ENCODE measurements around the gene CELF3.

DNA sequence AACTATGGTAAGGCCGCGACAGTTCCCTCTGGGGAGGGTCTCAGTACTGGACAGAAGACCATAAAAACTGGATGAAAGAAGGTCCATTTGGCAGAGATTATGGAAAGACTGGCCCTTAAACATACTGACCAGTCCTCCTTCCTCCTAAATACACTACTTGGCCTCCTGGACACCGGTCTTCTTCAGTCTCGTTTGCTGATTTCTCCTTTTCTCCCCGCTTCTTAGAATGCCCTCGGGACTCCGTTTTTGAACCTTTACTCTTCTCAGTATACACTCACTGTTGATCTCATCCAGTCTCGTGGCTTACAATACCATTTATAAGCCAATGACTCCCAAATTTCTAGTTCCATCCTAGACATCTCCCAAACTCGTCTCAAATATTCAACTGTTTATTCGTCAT is 47.4 kb upstream of the CELF3 start:
- no peak for TF ChIP-seq POLR2AphosphoS5 (IDR thresholded peaks at IDR 0.05)
- TF ChIP-seq, protein P1, sequence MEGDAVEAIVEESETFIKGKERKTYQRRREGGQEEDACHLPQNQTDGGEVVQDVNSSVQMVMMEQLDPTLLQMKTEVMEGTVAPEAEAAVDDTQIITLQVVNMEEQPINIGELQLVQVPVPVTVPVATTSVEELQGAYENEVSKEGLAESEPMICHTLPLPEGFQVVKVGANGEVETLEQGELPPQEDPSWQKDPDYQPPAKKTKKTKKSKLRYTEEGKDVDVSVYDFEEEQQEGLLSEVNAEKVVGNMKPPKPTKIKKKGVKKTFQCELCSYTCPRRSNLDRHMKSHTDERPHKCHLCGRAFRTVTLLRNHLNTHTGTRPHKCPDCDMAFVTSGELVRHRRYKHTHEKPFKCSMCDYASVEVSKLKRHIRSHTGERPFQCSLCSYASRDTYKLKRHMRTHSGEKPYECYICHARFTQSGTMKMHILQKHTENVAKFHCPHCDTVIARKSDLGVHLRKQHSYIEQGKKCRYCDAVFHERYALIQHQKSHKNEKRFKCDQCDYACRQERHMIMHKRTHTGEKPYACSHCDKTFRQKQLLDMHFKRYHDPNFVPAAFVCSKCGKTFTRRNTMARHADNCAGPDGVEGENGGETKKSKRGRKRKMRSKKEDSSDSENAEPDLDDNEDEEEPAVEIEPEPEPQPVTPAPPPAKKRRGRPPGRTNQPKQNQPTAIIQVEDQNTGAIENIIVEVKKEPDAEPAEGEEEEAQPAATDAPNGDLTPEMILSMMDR (IDR thresholded peaks at IDR 0.05; ENCODE audit: poor library complexity, severe bottlenecking) = no peak
- no peak for TF ChIP-seq RAD21 (conservative IDR thresholded peaks at IDR 0.05)
- TF ChIP-seq EZH2 (IDR thresholded peaks at IDR 0.05; ENCODE audit: borderline replicate concordance, insufficient read depth, low read length, poor library complexity, severe bottlenecking) = no peak
- TF ChIP-seq TAF1 (IDR thresholded peaks at IDR 0.05; ENCODE audit: low read depth) = no peak
- no peak for TF ChIP-seq MXI1 (conservative IDR thresholded peaks at IDR 0.05; ENCODE audit: poor library complexity, severe bottlenecking)
- TF ChIP-seq, protein P2, sequence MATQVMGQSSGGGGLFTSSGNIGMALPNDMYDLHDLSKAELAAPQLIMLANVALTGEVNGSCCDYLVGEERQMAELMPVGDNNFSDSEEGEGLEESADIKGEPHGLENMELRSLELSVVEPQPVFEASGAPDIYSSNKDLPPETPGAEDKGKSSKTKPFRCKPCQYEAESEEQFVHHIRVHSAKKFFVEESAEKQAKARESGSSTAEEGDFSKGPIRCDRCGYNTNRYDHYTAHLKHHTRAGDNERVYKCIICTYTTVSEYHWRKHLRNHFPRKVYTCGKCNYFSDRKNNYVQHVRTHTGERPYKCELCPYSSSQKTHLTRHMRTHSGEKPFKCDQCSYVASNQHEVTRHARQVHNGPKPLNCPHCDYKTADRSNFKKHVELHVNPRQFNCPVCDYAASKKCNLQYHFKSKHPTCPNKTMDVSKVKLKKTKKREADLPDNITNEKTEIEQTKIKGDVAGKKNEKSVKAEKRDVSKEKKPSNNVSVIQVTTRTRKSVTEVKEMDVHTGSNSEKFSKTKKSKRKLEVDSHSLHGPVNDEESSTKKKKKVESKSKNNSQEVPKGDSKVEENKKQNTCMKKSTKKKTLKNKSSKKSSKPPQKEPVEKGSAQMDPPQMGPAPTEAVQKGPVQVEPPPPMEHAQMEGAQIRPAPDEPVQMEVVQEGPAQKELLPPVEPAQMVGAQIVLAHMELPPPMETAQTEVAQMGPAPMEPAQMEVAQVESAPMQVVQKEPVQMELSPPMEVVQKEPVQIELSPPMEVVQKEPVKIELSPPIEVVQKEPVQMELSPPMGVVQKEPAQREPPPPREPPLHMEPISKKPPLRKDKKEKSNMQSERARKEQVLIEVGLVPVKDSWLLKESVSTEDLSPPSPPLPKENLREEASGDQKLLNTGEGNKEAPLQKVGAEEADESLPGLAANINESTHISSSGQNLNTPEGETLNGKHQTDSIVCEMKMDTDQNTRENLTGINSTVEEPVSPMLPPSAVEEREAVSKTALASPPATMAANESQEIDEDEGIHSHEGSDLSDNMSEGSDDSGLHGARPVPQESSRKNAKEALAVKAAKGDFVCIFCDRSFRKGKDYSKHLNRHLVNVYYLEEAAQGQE (IDR thresholded peaks at IDR 0.05; ENCODE audit: borderline replicate concordance) = no peak
- TF ChIP-seq SMC3 (conservative IDR thresholded peaks at IDR 0.05; ENCODE audit: poor library complexity) = no peak
- TF ChIP-seq EP300 (conservative IDR thresholded peaks at IDR 0.05; ENCODE audit: poor library complexity, severe bottlenecking) = no peak
